Measurements from ENCODE around the gene ANKRA2. TPM values are rescaled to one million over a fixed set of nuclear protein-coding genes. Genes with fewer than 3 reads are reported as not detected.
"Not testable (repeated sequence)": the region's sequence is repeated elsewhere in the genome, so short reads cannot be mapped to it uniquely, and the experiment has no call there.

ANKRA2 gene
- total and polyA plus RNA-seq, 2 donors (not counting 3 experiments of a cell fraction or from before 2014, with no cell fraction given), result 8.6 to 19.5 TPM

DNA sequence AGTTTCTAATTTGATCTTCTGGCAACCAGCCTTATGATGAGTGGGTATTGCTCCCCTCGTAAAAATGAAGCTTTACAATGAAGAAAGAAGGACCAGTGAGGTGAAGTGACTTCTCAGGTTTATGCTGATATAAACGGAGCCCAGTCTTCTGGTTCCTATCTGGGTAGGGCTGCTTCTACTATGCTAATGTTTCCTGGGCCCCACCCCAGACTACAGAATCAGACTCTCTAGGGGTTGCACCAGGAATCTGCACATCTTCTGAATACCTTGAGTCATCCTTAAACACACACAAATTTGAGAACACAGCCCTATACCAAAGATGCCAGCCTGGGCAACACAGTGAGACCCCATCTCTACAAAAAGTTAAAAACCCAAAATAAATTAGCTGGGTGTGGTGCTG lies 51.0 kb downstream of the ANKRA2 start:
- Histone ChIP-seq H3K4me2 (ENCODE audit: insufficient read depth, low read length) (no peak overlapping the region), H3K27me3 (ENCODE audit: control insufficient read depth in 2 of 2, insufficient read depth in 2 of 2, low read length in 2 of 2) (no peaks in the 10 kb centered on the region), H3K9me1 (replicated peaks; ENCODE audit: control insufficient read depth, extremely low read depth, insufficient read depth, low read length) (no peaks in the 10 kb centered on the region), H3K79me2 (ENCODE audit: control insufficient read depth, insufficient read depth, low read length) (no peaks in the 10 kb centered on the region), H3K9ac (replicated peaks; ENCODE audit: extremely low read depth, insufficient read depth, low read length) (no peak overlapping the region), H3K36me3 (ENCODE audit: control insufficient read depth in 2 of 2, extremely low read depth in 1 of 2, insufficient read depth in 2 of 2, low read length in 2 of 2) (no peaks in the 10 kb centered on the region), H3K9me3 (replicated peaks; ENCODE audit: control insufficient read depth, insufficient read depth, low read length) (no peaks in the 10 kb centered on the region), H4K20me1 (replicated peaks; ENCODE audit: control insufficient read depth, extremely low read depth, insufficient read depth, low read length) (no peaks in the 10 kb centered on the region), H2AFZ (ENCODE audit: low read depth, low read length) (no peak overlapping the region), H3K27ac (ENCODE audit: insufficient read depth, low read depth, low read length) (no peak overlapping the region), H3K4me3 (replicated peaks in 1 of 3; ENCODE audit: insufficient read depth in 1 of 3, low read depth in 1 of 3, low read length in 3 of 3) (no peak overlapping the region), H3K4me1 (ENCODE audit: control insufficient read depth, extremely low read depth, insufficient read depth, low read length) (no peaks in the 10 kb centered on the region)
- ChIA-PET POLR2A (no interaction called here), CTCF (interaction anchor here (1.0 to 1.6 kb wide), 2 partner anchors 18 to 298 kb away, joined by 3 to 6 read pairs; no protein-coding TSS in a partner anchor)
- dilution Hi-C loops (cut with MboI; ENCODE audit: extremely low pct_ligation_motif_present, low sequenced_read_pairs), result no loop called here
- FAIRE-seq (no peak), DNase-seq (ENCODE audit: low read depth, low spot score) (no peak)
- no TSS peak for BruUV-seq (replicated peaks)
- TF ChIP-seq, protein P1, sequence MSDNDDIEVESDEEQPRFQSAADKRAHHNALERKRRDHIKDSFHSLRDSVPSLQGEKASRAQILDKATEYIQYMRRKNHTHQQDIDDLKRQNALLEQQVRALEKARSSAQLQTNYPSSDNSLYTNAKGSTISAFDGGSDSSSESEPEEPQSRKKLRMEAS (IDR thresholded peaks at IDR 0.05; ENCODE audit: insufficient read depth, insufficient read length), result no peak
- intact Hi-C loops (cut with micrococcal nuclease), result no loop called here

DNA sequence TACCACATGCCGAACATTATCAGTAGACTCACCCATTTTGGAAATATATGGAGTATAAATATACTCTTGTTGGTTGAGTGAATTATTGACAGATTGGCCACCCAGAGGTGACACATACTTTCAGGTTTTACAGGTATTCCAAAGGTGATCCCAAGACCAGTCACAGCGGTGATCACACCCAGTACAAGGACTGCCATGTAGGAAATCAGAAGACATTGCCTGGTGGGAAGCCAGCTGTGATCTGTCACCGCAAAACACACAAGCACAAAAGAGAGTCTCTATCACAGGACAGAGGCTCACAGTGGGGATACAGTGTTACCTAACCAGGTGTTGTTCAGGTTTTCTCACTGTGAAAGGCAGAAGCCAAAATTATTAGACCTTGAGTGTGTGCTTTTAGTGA lies 51.4 kb downstream of the ANKRA2 start:
- TF ChIP-seq, protein P2, sequence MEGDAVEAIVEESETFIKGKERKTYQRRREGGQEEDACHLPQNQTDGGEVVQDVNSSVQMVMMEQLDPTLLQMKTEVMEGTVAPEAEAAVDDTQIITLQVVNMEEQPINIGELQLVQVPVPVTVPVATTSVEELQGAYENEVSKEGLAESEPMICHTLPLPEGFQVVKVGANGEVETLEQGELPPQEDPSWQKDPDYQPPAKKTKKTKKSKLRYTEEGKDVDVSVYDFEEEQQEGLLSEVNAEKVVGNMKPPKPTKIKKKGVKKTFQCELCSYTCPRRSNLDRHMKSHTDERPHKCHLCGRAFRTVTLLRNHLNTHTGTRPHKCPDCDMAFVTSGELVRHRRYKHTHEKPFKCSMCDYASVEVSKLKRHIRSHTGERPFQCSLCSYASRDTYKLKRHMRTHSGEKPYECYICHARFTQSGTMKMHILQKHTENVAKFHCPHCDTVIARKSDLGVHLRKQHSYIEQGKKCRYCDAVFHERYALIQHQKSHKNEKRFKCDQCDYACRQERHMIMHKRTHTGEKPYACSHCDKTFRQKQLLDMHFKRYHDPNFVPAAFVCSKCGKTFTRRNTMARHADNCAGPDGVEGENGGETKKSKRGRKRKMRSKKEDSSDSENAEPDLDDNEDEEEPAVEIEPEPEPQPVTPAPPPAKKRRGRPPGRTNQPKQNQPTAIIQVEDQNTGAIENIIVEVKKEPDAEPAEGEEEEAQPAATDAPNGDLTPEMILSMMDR (IDR thresholded peaks at IDR 0.05; ENCODE audit: extremely low read depth in 1 of 2, insufficient read depth in 1 of 2, low read depth in 1 of 2, low read length in 2 of 2), result no peak
- TF ChIP-seq JUN (IDR thresholded peaks at IDR 0.05; ENCODE audit: borderline replicate concordance, insufficient read depth, insufficient read length, low read depth), result no peak
- TF ChIP-seq POLR2AphosphoS5 (IDR thresholded peaks at IDR 0.05; ENCODE audit: insufficient read depth, low read depth, low read length), result no peak
- TF ChIP-seq FOS (IDR thresholded peaks at IDR 0.05; ENCODE audit: borderline replicate concordance, insufficient read depth, low read length), result no peak
- no peak for TF ChIP-seq EZH2 (IDR thresholded peaks at IDR 0.05; ENCODE audit: borderline replicate concordance, low read depth, low read length, severe bottlenecking)
- no peak for TF ChIP-seq GATA2 (IDR thresholded peaks at IDR 0.05; ENCODE audit: insufficient read depth, insufficient read length, low read depth, low read length)
- TF ChIP-seq, protein P1 (IDR thresholded peaks at IDR 0.05; ENCODE audit: insufficient read depth, insufficient read length), result no peak
- intact Hi-C loops (cut with micrococcal nuclease) (no loop called here), dilution Hi-C loops (cut with MboI; ENCODE audit: extremely low pct_ligation_motif_present, low sequenced_read_pairs) (no loop called here)
- POLR2A ChIA-PET, result no interaction called here
- no peaks in the 10 kb centered on the region for H3K9me1 ChIP-seq (replicated peaks; ENCODE audit: control insufficient read depth, extremely low read depth, insufficient read depth, low read length)
- no peak overlapping the region for H3K9ac ChIP-seq (replicated peaks; ENCODE audit: extremely low read depth, insufficient read depth, low read length)
- H3K4me2 ChIP-seq (ENCODE audit: insufficient read depth, low read length), result no peak overlapping the region
- no peak overlapping the region for H3K4me3 ChIP-seq (replicated peaks in 1 of 3; ENCODE audit: insufficient read depth in 1 of 3, low read depth in 1 of 3, low read length in 3 of 3)
- no peaks in the 10 kb centered on the region for H3K9me3 ChIP-seq (replicated peaks; ENCODE audit: control insufficient read depth, insufficient read depth, low read length)
- BruUV-seq (replicated peaks), result no TSS peak
- H2AFZ ChIP-seq (ENCODE audit: low read depth, low read length), result no peak overlapping the region
- H3K27ac ChIP-seq (ENCODE audit: insufficient read depth, low read depth, low read length), result no peak overlapping the region
- no peaks in the 10 kb centered on the region for H3K27me3 ChIP-seq (ENCODE audit: control insufficient read depth in 2 of 2, insufficient read depth in 2 of 2, low read length in 2 of 2)
- no peak for FAIRE-seq
- CTCF ChIA-PET, result no interaction called here
- no peak for DNase-seq (ENCODE audit: low read depth, low spot score)
- no peaks in the 10 kb centered on the region for H3K4me1 ChIP-seq (ENCODE audit: control insufficient read depth, extremely low read depth, insufficient read depth, low read length)
- no peaks in the 10 kb centered on the region for H4K20me1 ChIP-seq (replicated peaks; ENCODE audit: control insufficient read depth, extremely low read depth, insufficient read depth, low read length)
- no peaks in the 10 kb centered on the region for H3K36me3 ChIP-seq (ENCODE audit: control insufficient read depth in 2 of 2, extremely low read depth in 1 of 2, insufficient read depth in 2 of 2, low read length in 2 of 2)
- no peaks in the 10 kb centered on the region for H3K79me2 ChIP-seq (ENCODE audit: control insufficient read depth, insufficient read depth, low read length)

DNA sequence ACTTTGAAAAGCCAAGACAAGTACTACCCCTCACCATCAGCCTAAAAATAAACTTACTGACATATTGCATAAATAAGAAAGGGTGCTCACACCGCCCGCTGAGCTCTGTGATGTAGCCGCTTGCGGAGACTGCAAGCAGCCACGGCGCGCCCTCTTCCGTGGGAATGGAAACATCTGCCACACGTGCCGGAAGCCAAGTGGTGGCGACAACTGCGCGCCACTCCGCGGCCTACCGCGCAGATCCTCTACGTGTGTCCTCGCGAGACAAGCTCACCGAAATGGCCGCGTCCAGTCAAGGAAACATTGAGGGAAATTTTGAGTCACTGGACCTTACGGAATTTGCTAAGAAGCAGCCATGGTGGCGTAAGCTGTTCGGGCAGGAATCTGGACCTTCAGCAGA lies 56.9 kb downstream of the ANKRA2 start:
- FAIRE-seq; BruUV-seq (replicated peaks); dilution Hi-C loops (cut with MboI; ENCODE audit: extremely low pct_ligation_motif_present, low sequenced_read_pairs): not testable (repeated sequence)

More for the DNA sequence above, 56.9 kb downstream of the ANKRA2 start:
- H3K9me1 ChIP-seq (replicated peaks; ENCODE audit: control insufficient read depth, extremely low read depth, insufficient read depth, low read length); intact Hi-C loops (cut with micrococcal nuclease); H3K9me3 ChIP-seq (replicated peaks; ENCODE audit: control insufficient read depth, insufficient read depth, low read length); H3K27ac ChIP-seq (ENCODE audit: insufficient read depth, low read depth, low read length); POLR2A ChIA-PET; H3K79me2 ChIP-seq (ENCODE audit: control insufficient read depth, insufficient read depth, low read length); H3K4me3 ChIP-seq (replicated peaks in 1 of 3; ENCODE audit: insufficient read depth in 1 of 3, low read depth in 1 of 3, low read length in 3 of 3); H3K4me2 ChIP-seq (ENCODE audit: insufficient read depth, low read length); H3K9ac ChIP-seq (replicated peaks; ENCODE audit: extremely low read depth, insufficient read depth, low read length); H2AFZ ChIP-seq (ENCODE audit: low read depth, low read length); DNase-seq (ENCODE audit: low read depth, low spot score); H3K4me1 ChIP-seq (ENCODE audit: control insufficient read depth, extremely low read depth, insufficient read depth, low read length); H4K20me1 ChIP-seq (replicated peaks; ENCODE audit: control insufficient read depth, extremely low read depth, insufficient read depth, low read length); H3K27me3 ChIP-seq (ENCODE audit: control insufficient read depth in 2 of 2, insufficient read depth in 2 of 2, low read length in 2 of 2): not testable (repeated sequence)
- CTCF ChIA-PET, result interaction anchor here (1.7 to 2.3 kb wide), 2 partner anchors 12 to 29 kb away, joined by 4 to 9 read pairs; no protein-coding TSS in a partner anchor
- peaks cover 0 to 17% of the 10 kb centered on the region in 2 experiments for H3K36me3 ChIP-seq (ENCODE audit: control insufficient read depth in 2 of 2, extremely low read depth in 1 of 2, insufficient read depth in 2 of 2, low read length in 2 of 2)
